Adrenal gland (tissue), 5 donors: ENCODE measurements around the gene KIF11.

Experiments
- CTCF ChIP-seq, 6 experiments: fragments of 450-650 bp in 4 of 6; fragments of 200-600 bp in 2 of 6; sonication (generic) in 1 of 6; IDR thresholded peaks; 1 replicate in 5 of 6; 2 replicates in 1 of 6; pipeline versions ENCODE4 v1.5.1 to v1.8.0; 2016 to 2021; ENCODE audit warnings: antibody characterized with exemption in 6 of 6, mild to moderate bottlenecking in 2 of 6, moderate library complexity in 1 of 6
- POLR2A ChIP-seq, 2 donors: fragments of 450-650 bp; IDR thresholded peaks; one replicate each; pipeline ENCODE4 v1.6.1; 2017; ENCODE audit warnings: antibody characterized with exemption in 2 of 2, mild to moderate bottlenecking in 2 of 2, moderate library complexity in 1 of 2
- donor health status: DM: no; HTN: no; CAD: no.

GRCh38 chr10:92573091-92573797 is 19.7 kb upstream of the KIF11 start:
- peak in 1 of 2 donors; percentile 36 for TF ChIP-seq POLR2A (IDR thresholded peaks at IDR 0.05)
- TF ChIP-seq CTCF (IDR thresholded peaks at IDR 0.05), result peak in 4 of 6 experiments; percentile 12 to 46 (median 40)
